Measurements from ENCODE around the gene TMEM174. TPM values are rescaled to one million over a fixed set of nuclear protein-coding genes. Genes with fewer than 3 reads are reported as not detected.

The TMEM174 gene, protein sequence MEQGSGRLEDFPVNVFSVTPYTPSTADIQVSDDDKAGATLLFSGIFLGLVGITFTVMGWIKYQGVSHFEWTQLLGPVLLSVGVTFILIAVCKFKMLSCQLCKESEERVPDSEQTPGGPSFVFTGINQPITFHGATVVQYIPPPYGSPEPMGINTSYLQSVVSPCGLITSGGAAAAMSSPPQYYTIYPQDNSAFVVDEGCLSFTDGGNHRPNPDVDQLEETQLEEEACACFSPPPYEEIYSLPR
- not detected for total RNA-seq

DNA sequence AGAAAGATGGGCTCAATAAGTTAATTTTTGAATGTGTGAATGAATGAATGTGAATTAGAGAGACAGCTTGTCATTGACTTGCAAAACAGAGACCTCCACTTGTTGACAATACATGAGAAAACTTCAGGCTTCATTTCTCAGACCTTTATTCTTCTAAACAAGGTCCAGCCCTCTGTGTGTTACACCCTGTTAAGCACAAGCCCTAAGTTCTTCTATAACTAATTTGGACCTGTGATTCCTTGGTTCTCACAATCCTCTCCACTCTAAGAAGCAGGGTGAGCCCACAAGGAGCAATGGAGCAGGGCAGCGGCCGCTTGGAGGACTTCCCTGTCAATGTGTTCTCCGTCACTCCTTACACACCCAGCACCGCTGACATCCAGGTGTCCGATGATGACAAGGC, at the start of gene TMEM174:
TMEM174 (plus strand) TSS at position 243 of the 400 bp plus-strand sequence; CDS start at position 294, 51 bp downstream.
- H3K4me1 ChIP-seq (ENCODE audit: control insufficient read depth in 1 of 2, low read depth in 2 of 2) = no peaks in the 10 kb centered on the region
- no peaks in the 10 kb centered on the region for H3K27me3 ChIP-seq (replicated peaks; ENCODE audit: insufficient read depth)
- ATAC-seq (ENCODE audit: insufficient number of reproducible peaks, low FRiP score, low read depth) (no peak), DNase-seq (ENCODE audit: low spot score) (no peak)
- TF ChIP-seq, protein P1, sequence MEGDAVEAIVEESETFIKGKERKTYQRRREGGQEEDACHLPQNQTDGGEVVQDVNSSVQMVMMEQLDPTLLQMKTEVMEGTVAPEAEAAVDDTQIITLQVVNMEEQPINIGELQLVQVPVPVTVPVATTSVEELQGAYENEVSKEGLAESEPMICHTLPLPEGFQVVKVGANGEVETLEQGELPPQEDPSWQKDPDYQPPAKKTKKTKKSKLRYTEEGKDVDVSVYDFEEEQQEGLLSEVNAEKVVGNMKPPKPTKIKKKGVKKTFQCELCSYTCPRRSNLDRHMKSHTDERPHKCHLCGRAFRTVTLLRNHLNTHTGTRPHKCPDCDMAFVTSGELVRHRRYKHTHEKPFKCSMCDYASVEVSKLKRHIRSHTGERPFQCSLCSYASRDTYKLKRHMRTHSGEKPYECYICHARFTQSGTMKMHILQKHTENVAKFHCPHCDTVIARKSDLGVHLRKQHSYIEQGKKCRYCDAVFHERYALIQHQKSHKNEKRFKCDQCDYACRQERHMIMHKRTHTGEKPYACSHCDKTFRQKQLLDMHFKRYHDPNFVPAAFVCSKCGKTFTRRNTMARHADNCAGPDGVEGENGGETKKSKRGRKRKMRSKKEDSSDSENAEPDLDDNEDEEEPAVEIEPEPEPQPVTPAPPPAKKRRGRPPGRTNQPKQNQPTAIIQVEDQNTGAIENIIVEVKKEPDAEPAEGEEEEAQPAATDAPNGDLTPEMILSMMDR (IDR thresholded peaks at IDR 0.05) = no peak
- no peaks in the 10 kb centered on the region for H3K36me3 ChIP-seq
- H3K9me3 ChIP-seq = no peaks in the 10 kb centered on the region
- no peak within 1 kb of the TSS for H3K4me3 ChIP-seq
- H3K27ac ChIP-seq = no peak within 1 kb of the TSS

DNA sequence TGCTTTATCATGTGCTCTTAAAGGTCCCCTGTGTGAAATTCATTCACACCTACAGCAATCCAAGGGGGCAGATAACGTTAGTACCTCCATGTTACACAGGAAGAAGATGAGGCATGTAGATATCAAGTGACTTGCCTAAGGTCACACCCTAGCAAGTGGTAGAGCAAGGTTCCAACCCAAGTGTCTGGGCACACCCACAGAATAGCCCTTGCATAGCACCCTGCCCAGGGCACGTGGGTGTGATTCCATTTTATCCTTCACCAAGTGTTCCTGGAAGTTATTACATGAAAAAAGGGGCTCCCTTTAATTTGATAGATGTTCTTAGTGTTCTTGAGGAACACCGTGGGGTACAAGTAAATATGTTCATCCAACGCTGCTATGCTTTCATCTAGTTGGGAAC, 47.7 kb upstream of the TMEM174 start:
- Histone ChIP-seq H3K27ac (no peak overlapping the region), H3K36me3 (no peaks in the 10 kb centered on the region), H3K4me3 (no peak overlapping the region), H3K27me3 (replicated peaks; ENCODE audit: insufficient read depth) (no peaks in the 10 kb centered on the region), H3K4me1 (ENCODE audit: control insufficient read depth in 1 of 2, low read depth in 2 of 2) (peaks cover 0 to 5% of the 10 kb centered on the region in 2 donors), H3K9me3 (no peaks in the 10 kb centered on the region)
- DNase-seq (ENCODE audit: low spot score) (no peak), ATAC-seq (ENCODE audit: insufficient number of reproducible peaks, low FRiP score, low read depth) (no peak)
- TF ChIP-seq, protein P1 (IDR thresholded peaks at IDR 0.05) = no peak

- no peak overlapping the region for H3K27ac ChIP-seq
- no peaks in the 10 kb centered on the region for H3K27me3 ChIP-seq (replicated peaks; ENCODE audit: insufficient read depth)
- ATAC-seq (ENCODE audit: insufficient number of reproducible peaks, low FRiP score, low read depth) (no peak), DNase-seq (ENCODE audit: low spot score) (no peak)
- no peaks in the 10 kb centered on the region for H3K36me3 ChIP-seq
- H3K4me3 ChIP-seq = no peak overlapping the region
- H3K9me3 ChIP-seq = no peaks in the 10 kb centered on the region
- no peaks in the 10 kb centered on the region for H3K4me1 ChIP-seq (ENCODE audit: control insufficient read depth in 1 of 2, low read depth in 2 of 2)
- TF ChIP-seq, protein P1 (IDR thresholded peaks at IDR 0.05) = no peak
These were observed 46.6 kb upstream of the TMEM174 start for GRCh38 chr5:73126381-73126780.

DNA sequence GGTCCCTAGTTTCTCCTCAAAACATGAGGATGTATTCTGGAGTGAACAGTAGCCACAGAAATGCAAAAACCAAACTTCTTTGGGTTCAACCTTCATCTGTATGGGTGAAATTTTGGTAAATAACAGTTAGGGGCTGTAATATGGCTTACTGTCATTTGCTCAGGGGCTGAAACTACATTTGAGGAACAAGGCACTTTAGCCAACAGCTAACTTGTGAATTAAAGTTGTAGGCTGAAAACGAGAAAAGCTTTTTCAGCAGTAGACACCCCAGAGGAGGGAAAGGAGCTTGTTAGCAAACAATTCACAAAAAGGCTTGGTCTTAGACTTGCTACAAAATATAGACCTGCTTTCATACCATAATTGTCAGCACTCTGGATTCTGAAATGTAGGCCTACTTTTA, 46.0 kb upstream of the TMEM174 start:
- H3K27ac ChIP-seq = no peak overlapping the region
- H3K4me1 ChIP-seq (ENCODE audit: control insufficient read depth in 1 of 2, low read depth in 2 of 2) = no peaks in the 10 kb centered on the region
- H3K4me3 ChIP-seq = no peak overlapping the region
- H3K36me3 ChIP-seq = no peaks in the 10 kb centered on the region
- H3K9me3 ChIP-seq = no peaks in the 10 kb centered on the region
- no peak for ATAC-seq (ENCODE audit: insufficient number of reproducible peaks, low FRiP score, low read depth)
- H3K27me3 ChIP-seq (replicated peaks; ENCODE audit: insufficient read depth) = no peaks in the 10 kb centered on the region
- TF ChIP-seq, protein P1 (IDR thresholded peaks at IDR 0.05) = no peak
- no peak for DNase-seq (ENCODE audit: low spot score)

DNA sequence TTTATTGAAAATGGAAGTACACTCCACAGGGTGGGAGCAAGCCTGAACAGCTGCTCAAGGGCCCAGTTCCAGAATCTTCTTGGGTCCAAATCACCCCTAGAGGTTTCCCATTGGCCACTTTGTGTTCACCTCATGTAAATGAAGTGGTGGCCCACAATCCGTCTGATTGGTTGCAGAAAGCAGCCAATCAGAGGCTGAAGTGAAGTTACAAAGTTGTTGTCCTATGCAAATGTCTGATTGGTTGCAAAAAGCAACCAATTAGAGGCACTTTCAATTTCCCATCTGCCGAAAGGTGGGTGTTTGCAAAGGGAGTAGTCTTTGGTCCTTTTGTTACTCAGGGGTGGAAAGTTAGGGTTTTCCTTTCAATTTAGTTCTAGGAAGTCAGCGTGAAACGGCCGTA, 43.9 kb upstream of the TMEM174 start:
- no peaks in the 10 kb centered on the region for H3K27me3 ChIP-seq (replicated peaks; ENCODE audit: insufficient read depth)
- H3K36me3 ChIP-seq = no peaks in the 10 kb centered on the region
- H3K27ac ChIP-seq = no peak overlapping the region
- no peaks in the 10 kb centered on the region for H3K9me3 ChIP-seq
- H3K4me3 ChIP-seq = no peak overlapping the region
- no peak for DNase-seq (ENCODE audit: low spot score)
- TF ChIP-seq, protein P1 (IDR thresholded peaks at IDR 0.05) = no peak
- ATAC-seq (ENCODE audit: insufficient number of reproducible peaks, low FRiP score, low read depth) = no peak
- no peaks in the 10 kb centered on the region for H3K4me1 ChIP-seq (ENCODE audit: control insufficient read depth in 1 of 2, low read depth in 2 of 2)
